Muscle of leg (tissue), 11 donors: Measurements from ENCODE around the gene SMYD2. TPM values are rescaled to one million over a fixed set of nuclear protein-coding genes. Genes with fewer than 3 reads are reported as not detected.

Experiments used
- DNase-seq: peaks from one replicate; pipeline ENCODE4 v3.0.0; 2013
- H3K27ac ChIP-seq: one replicate; pipeline ENCODE4 v1.5.1; 2013; ENCODE audit warnings: mild to moderate bottlenecking, low read length, control low read depth
- H3K27me3 ChIP-seq: one replicate; pipeline ENCODE4 v1.6.1; 2013; ENCODE audit warnings: low read length; ENCODE audit not compliant: control insufficient read depth, insufficient read depth
- H3K36me3 ChIP-seq: one replicate; pipeline ENCODE4 v1.6.1; 2013; ENCODE audit warnings: low read length; ENCODE audit not compliant: control insufficient read depth, insufficient read depth
- H3K4me1 ChIP-seq: one replicate; pipeline ENCODE4 v1.6.1; 2013; ENCODE audit warnings: low read length; ENCODE audit not compliant: control insufficient read depth, insufficient read depth
- H3K4me3 ChIP-seq: one replicate; pipeline ENCODE4 v1.5.1; 2013; ENCODE audit warnings: low read length, control low read depth
- H3K9me3 ChIP-seq: replicated peaks from 2 replicates; pipeline ENCODE4 v1.6.1; 2013; ENCODE audit warnings: low read depth, low read length; ENCODE audit not compliant: control insufficient read depth
- WGBS: methylation state at CpG from one replicate; pipeline ENCODE4 v1.1.5; 2013; ENCODE audit warnings: missing lambda C conversion rate; ENCODE audit not compliant: insufficient coverage; 5-methylcytosine and 5-hydroxymethylcytosine counted together
- polyA plus RNA-seq, 8 donors: library from polyadenylated mRNA; unstranded; fragments of 120-200 nt; gene quantifications; one replicate each; pipeline versions ENCODE4 v1.2.1 to v1.2.3, GENCODE V29; 2013; ENCODE audit warnings: inconsistent platforms in 1 of 8, low replicate concordance in 1 of 8; ENCODE audit not compliant: insufficient read length in 8 of 8, insufficient read depth in 1 of 8
- total RNA-seq: library from RNA; stranded (reverse); fragments of 120-200 nt; gene quantifications from one replicate; pipeline ENCODE4 v1.2.4, GENCODE V29; 2013

The SMYD2 gene
- total and polyA plus RNA-seq, 9 donors: 55.5 to 75.3 (median 69.4) TPM

- no peaks in the 10 kb centered on the region for H3K27me3 ChIP-seq
- no peak for DNase-seq
- H3K4me1 ChIP-seq: no peaks in the 10 kb centered on the region
- no peaks in the 10 kb centered on the region for H3K9me3 ChIP-seq
- H3K36me3 ChIP-seq: peaks cover 49% of the 10 kb centered on the region
- H3K4me3 ChIP-seq: no peak overlapping the region
- WGBS: 98% methylated on average over 13 of the region's 18 CpGs
- H3K27ac ChIP-seq: no peak overlapping the region
These were observed 103.6 kb downstream of the SMYD2 start for GRCh38 chr1:214384373-214385079.

GRCh38 chr1:214385428-214385827 is 104.5 kb downstream of the SMYD2 start:
- peaks cover 47% of the 10 kb centered on the region for H3K36me3 ChIP-seq
- no CpG with 5 or more reads among the region's 1 CpG for WGBS
- no peaks in the 10 kb centered on the region for H3K27me3 ChIP-seq

GRCh38 chr1:214386333-214386732 is 105.4 kb downstream of the SMYD2 start:
- Histone ChIP-seq H3K36me3 (peaks cover 50% of the 10 kb centered on the region), H3K4me3 (no peak overlapping the region), H3K9me3 (no peaks in the 10 kb centered on the region), H3K27ac (no peak overlapping the region), H3K27me3 (no peaks in the 10 kb centered on the region), H3K4me1 (no peaks in the 10 kb centered on the region)
- DNase-seq: no peak
- WGBS: 100% methylated on average over 1 of the region's 7 CpGs

More at GRCh38 chr1:214385428-214385827, 104.5 kb downstream of the SMYD2 start:
- no peak overlapping the region for H3K4me3 ChIP-seq
- H3K9me3 ChIP-seq: no peaks in the 10 kb centered on the region
- no peaks in the 10 kb centered on the region for H3K4me1 ChIP-seq
- no peak for DNase-seq
- H3K27ac ChIP-seq: no peak overlapping the region
